HG02642 (cell line): ENCODE measurements around the gene CDRT15L2.
"Not testable (repeated sequence)": the region's sequence is repeated elsewhere in the genome, so short reads cannot be mapped to it uniquely, and the experiment has no call there.

ENCODE experiments used
- ATAC-seq: cut with Tn5 transposase; IDR thresholded peaks from one replicate; pipeline ENCODE4 v1.9.1; 2021; ENCODE audit warnings: mild to moderate bottlenecking; ENCODE audit not compliant: unreplicated experiment, poor library complexity

CDRT15L2 gene

GRCh38 chr17:20571653-20572052 lies 7.9 kb upstream of the CDRT15L2 start:
- ATAC-seq: not testable (repeated sequence)

- ATAC-seq: not testable (repeated sequence)
Measured at GRCh38 chr17:20573216-20573615, 6.3 kb upstream of the CDRT15L2 start.

GRCh38 chr17:20575071-20575470 lies 4.5 kb upstream of the CDRT15L2 start:
- ATAC-seq: not testable (repeated sequence)

DNA sequence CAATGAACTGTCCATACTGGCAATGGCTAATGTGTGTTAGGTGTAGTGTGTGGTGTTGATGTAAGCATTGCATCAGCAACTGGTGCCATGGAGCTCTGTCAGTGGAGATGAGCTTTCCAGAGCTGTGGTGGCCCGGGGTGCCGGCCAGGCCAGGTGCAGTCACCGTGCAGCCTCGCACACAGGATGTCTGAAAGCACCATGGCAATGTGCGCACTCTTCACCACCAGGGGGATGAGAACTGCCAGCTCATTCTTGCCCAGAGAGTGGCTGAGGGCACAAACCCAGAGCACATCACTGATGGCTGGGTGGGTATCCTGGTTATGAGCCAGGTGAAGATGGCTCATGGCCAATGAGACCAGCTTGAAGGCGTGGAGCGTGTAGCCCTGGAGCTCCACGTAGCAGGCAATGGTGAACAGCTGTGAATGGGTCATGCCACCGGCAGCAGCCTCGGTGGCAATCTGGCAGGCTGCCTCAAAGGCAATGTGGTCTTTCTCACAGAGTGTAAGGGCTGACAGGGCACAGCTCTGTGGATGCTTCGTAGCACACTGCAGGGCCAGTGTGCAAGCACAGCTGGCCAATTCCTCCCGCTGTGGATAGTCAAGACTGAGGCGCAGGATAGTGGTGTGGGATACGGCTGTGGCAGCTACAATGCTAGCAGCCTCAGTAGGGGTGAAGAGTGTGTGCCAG lies 4.5 kb downstream of the CDRT15L2 start:
- ATAC-seq: not testable (repeated sequence)

- not testable (repeated sequence) for ATAC-seq
Measured at GRCh38 chr17:20588744-20589453, 9.4 kb downstream of the CDRT15L2 start.

- not testable (repeated sequence) for ATAC-seq
Measured at GRCh38 chr17:20589454-20589810, 9.9 kb downstream of the CDRT15L2 start.

DNA sequence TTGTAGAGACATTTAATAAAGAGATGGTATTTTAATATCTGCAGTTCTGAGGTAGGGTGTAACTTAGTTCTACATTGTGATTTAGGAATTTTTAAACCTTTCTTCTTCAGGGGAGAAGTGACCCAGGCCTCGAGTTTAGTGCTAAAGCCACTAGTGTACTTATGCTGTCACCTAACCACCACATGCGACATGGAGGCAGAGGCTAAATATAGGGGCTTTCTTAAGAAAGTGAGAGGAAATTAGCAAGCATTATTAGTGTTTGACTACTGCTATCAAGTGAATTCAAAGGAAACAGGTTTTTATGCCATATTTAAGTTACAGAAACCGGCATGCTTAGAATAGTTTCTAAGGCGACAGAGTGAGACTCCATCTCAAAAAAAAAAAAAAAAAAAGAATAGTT lies 11.5 kb downstream of the CDRT15L2 start:
- not testable (repeated sequence) for ATAC-seq

DNA sequence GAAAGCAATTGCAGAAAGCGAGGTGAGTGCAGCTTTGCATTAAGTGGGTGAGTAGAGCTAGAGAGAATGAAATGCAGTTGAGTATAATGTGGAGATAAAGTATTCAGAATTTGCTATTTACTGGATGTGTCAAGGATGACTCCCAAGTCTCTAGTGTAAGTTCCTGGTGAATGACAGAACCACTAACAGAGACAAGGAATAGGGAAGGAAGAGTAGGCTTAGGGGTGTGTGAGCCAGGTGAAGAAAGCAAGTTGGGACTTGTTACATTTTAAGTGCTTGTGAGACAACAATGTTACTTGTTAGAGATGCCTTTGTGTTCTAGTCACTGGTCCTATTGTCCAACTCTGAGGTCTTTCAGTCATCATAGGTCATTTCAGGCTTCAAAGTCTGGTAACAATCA lies 26.0 kb downstream of the CDRT15L2 start:
- ATAC-seq: not testable (repeated sequence)

DNA sequence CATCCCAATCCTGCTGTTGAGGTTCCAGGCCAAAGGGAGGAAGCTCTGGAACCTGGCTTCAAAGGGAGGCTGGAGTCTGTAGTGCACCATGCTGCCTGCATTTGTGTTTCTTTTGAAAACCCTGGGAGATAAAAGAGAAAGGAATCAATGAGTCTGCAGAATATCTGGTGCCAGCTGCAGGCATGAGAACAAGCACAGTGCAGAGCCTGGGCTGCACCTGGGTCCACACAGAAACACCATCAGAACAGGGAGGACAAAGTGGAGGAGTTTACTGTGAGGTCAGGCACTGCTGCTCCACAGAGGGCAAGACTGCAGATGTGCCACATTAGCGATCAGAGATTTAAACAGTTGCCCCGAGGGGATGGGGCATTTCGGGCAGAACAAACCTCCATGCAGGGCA lies 30.0 kb downstream of the CDRT15L2 start:
- ATAC-seq: not testable (repeated sequence)

DNA sequence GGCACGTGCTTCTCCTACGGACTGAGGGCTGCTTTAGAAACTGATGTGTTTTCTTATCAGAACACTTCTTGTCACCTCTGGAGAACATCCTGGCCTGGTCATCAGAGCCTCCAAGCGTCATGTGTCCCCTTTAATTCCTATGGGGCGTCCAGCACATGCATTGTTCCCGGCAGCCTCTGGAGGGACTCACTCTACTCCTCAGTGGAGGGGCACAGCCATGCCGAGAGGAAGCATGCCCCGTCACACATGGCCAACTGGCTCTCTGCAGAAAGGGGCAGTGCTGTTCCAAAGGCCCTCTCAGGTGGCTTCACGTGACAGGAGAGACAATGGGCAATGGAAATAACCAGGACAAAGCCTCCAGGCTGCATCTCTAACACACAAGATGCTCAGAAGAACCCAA lies 31.8 kb downstream of the CDRT15L2 start:
- ATAC-seq: no peak

- no peak for ATAC-seq
Measured at GRCh38 chr17:20612635-20613034, 33.1 kb downstream of the CDRT15L2 start.

DNA sequence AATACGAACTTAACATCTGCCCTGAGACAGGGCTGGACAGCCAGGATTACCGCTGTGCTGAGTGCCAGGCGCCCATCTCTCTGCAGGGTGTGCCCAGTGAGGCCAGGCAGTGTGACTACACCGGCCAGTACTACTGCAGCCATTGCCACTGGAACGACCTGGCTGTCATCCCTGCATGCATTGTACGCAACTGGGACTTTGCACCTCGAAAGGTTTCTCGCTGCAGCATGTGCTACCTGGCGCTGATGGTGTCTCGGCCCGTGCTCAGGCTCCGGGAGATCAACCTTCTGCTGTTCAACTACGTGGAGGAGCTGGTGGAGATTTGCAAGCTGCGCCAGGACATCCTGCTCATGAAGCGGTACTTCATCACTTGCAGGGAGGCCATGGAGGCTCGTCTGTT lies 33.7 kb downstream of the CDRT15L2 start:
- ATAC-seq: no peak

DNA sequence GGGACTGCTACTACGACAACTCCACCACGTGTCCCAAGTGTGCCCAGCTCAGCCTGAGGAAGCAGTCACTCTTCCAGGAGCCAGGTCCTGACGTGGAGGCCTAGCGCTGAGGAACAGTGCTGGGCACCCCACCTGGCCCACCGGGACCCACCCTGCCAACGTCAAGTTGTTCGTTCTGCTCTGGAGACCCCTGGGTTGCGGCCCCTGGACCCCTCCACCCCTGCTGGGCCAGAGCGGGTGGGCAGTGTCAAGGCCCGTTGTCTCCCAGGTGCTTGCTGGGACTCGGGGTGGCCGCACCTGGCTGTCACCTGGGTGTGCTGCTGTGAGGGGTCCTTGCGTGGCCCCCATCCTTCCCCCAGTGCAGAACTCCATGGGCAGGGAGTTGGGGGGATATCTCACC lies 34.4 kb downstream of the CDRT15L2 start:
- no peak for ATAC-seq

GRCh38 chr17:20615461-20615860 lies 35.9 kb downstream of the CDRT15L2 start:
- ATAC-seq: not testable (repeated sequence)
